Measurements from ENCODE around the gene NR6A1. TPM values are rescaled to one million over a fixed set of nuclear protein-coding genes. Genes with fewer than 3 reads are reported as not detected.

Gene NR6A1
- total and polyA plus RNA-seq, 2 of the 8 experiments (the other 6 are each of a cell fraction or from before 2014, with no cell fraction given), result 93.2 to 237 TPM

DNA sequence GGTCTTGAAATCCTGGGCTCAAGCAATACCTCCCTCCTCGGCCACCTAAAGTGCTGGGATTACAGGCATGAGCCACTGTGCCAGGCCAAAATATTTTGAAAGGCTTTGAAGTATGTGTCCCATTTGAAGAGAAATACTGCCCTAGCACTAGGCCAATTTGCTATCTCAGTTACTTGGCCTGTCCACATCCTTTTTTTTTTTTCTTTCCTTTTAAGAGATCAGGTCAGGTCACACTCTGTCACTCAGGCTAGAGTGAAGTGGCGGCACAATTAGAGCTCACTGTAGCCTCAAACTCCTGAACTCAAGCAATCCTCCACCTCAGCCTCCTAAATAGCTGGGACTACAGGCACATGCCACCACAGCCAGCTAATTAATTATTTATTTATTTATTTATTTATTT, 84.2 kb downstream of the NR6A1 start:
- Histone ChIP-seq H3K27ac (ENCODE audit: low read depth, low read length) (no peak overlapping the region), H3K23me2 (ENCODE audit: low read depth, low read length) (no peaks in the 10 kb centered on the region)
- CTCF ChIA-PET (ENCODE audit: partially characterized antibody), result interaction anchor here (1.4 to 2.7 kb wide), 3 partner anchors 13 to 26 kb away, joined by 4 to 14 read pairs (median 7); no protein-coding TSS in a partner anchor

More for the DNA sequence above, 84.2 kb downstream of the NR6A1 start:
- Histone ChIP-seq H3K4ac (replicated peaks; ENCODE audit: insufficient read length, low read depth, low read length) (no peak overlapping the region), H2BK5ac (ENCODE audit: low read depth, low read length) (no peak overlapping the region), H2BK15ac (ENCODE audit: low read length) (no peak overlapping the region), H2BK12ac (ENCODE audit: low read depth, low read length) (no peak overlapping the region), H4K20me1 (replicated peaks in 1 of 2; ENCODE audit: control insufficient read depth in 1 of 2, insufficient read depth in 2 of 2, low read length in 2 of 2) (peaks cover 0 to 4% of the 10 kb centered on the region in 2 experiments), H3K14ac (ENCODE audit: insufficient read length) (no peak overlapping the region), H4K5ac (ENCODE audit: insufficient read length, low read depth, low read length) (no peak overlapping the region), H3K79me2 (ENCODE audit: control insufficient read depth in 1 of 2, insufficient read depth in 2 of 2, low read length in 2 of 2) (peaks cover 0 to 49% of the 10 kb centered on the region in 2 experiments; a peak in 2 of 4 replicates), H3K23ac (ENCODE audit: insufficient read length) (no peak overlapping the region), H3K27me3 (replicated peaks in 1 of 4; ENCODE audit: control insufficient read depth in 3 of 4, extremely low read depth in 1 of 4, insufficient read depth in 3 of 4, low read length in 3 of 4) (no peaks in the 10 kb centered on the region), H4K8ac (ENCODE audit: extremely low read depth, insufficient read depth, low read length) (no peak overlapping the region), H3K4me3 (ENCODE audit: extremely low read depth in 1 of 4, insufficient read depth in 2 of 4, low read depth in 3 of 4, low read length in 4 of 4) (no peak overlapping the region), H3K4me1 (replicated peaks in 1 of 4; ENCODE audit: control insufficient read depth in 3 of 4, insufficient read depth in 4 of 4, low read length in 3 of 4) (no peaks in the 10 kb centered on the region), H4K91ac (replicated peaks; ENCODE audit: insufficient read length, low read length) (no peak overlapping the region), H3K56ac (replicated peaks; ENCODE audit: insufficient read length, low read depth, low read length) (no peak overlapping the region), H3K79me1 (ENCODE audit: low read depth, low read length) (no peaks in the 10 kb centered on the region), H3K36me3 (ENCODE audit: control insufficient read depth in 2 of 4, insufficient read depth in 4 of 4, low read length in 3 of 4) (peaks cover 0 to 7% (median 0%) of the 10 kb centered on the region in 4 experiments; a peak in 4 of 8 replicates), H3K4me2 (ENCODE audit: insufficient read depth in 1 of 2, low read depth in 2 of 2, low read length in 2 of 2) (no peak overlapping the region), H2BK20ac (ENCODE audit: low read length) (no peak overlapping the region), H2AK5ac (ENCODE audit: low read depth, low read length) (no peak overlapping the region), H2BK120ac (replicated peaks; ENCODE audit: low read depth, low read length) (no peak overlapping the region), H2AFZ (ENCODE audit: low read length) (no peak overlapping the region), H3K18ac (ENCODE audit: extremely low read depth, low read length) (no peak overlapping the region), H3K9me3 (ENCODE audit: insufficient read depth in 2 of 2, low read depth in 1 of 2, low read length in 1 of 2) (no peaks in the 10 kb centered on the region), H3K9ac (replicated peaks in 1 of 4; ENCODE audit: extremely low read depth in 1 of 4, low read depth in 3 of 4, low read length in 3 of 4) (no peak overlapping the region)
- FAIRE-seq (no peak), DNase-seq (ENCODE audit: low read depth in 1 of 2, low spot score in 2 of 2) (no peak)
- 91% methylated on average over 2 of the region's 2 CpGs; no CpG with 5 or more reads in 1 of the 2 experiments for WGBS, 2 experiments (ENCODE audit: extremely low coverage in 1 of 2, insufficient coverage in 1 of 2, insufficient read length in 1 of 2, insufficient replicate concordance in 2 of 2, low coverage in 1 of 2, low lambda C conversion rate in 2 of 2, missing lambda C conversion rate in 1 of 2)
- POLR2A ChIA-PET (ENCODE audit: partially characterized antibody), result interaction anchor here (0.8 to 1.1 kb wide), 3 partner anchors 9 to 13 kb away, joined by 3 to 5 read pairs (median 4); no protein-coding TSS in a partner anchor
- TF ChIP-seq ZNF274 (IDR thresholded peaks at IDR 0.05; ENCODE audit: borderline replicate concordance, extremely low read depth, low read length), result no peak
- TF ChIP-seq SUZ12 (IDR thresholded peaks at IDR 0.05; ENCODE audit: low read length), result no peak
- TF ChIP-seq RFX5 (IDR thresholded peaks at IDR 0.05; ENCODE audit: borderline replicate concordance, low read depth, low read length), result no peak

Measured in H1 (cell line).